ENCODE measurements around the gene DUSP5. TPM values are rescaled to one million over a fixed set of nuclear protein-coding genes. Genes with fewer than 3 reads are reported as not detected.

The DUSP5 gene
- total and polyA plus RNA-seq, 10 of the 15 experiments (the other 5 are each of a cell fraction or from before 2014, with no cell fraction given): 2.1 to 95.9 (median 23.4) TPM

- TF ChIP-seq ZBTB33 (IDR thresholded peaks at IDR 0.05) (no peak), SUZ12 (IDR thresholded peaks at IDR 0.05; ENCODE audit: unreplicated experiment) (no peak), SMC3 (IDR thresholded peaks at IDR 0.05; ENCODE audit: borderline replicate concordance, low read length) (peak; percentile 46; the same call in 1 of the 2 replicates), BMI1 (IDR thresholded peaks at IDR 0.05; ENCODE audit: borderline replicate concordance) (0 out of 2 replicates have a peak, but pooled peaks have one; percentile 22), MXI1 (IDR thresholded peaks at IDR 0.05; ENCODE audit: low read depth, low read length) (no peak; the same call in 1 of the 2 replicates), ZNF274 (IDR thresholded peaks at IDR 0.05; ENCODE audit: insufficient read depth, insufficient read length) (no peak), TCF7 (IDR thresholded peaks at IDR 0.05; ENCODE audit: borderline replicate concordance) (no peak), IRF4 (IDR thresholded peaks at IDR 0.05; ENCODE audit: low read depth, low read length) (peak; percentile 69; the same call in 1 of the 2 replicates), JUNB (IDR thresholded peaks at IDR 0.05) (peak; percentile 56), RELA (IDR thresholded peaks at IDR 0.05; ENCODE audit: borderline replicate concordance, partially characterized antibody) (peak; percentile 98), SRF (IDR thresholded peaks at IDR 0.05; ENCODE audit: low read depth in 2 of 2, low read length in 2 of 2) (no peak; a peak in 1 of 4 replicates), FOS (IDR thresholded peaks at IDR 0.05; ENCODE audit: borderline replicate concordance, extremely low read depth, insufficient read length) (no peak), GATAD2B (conservative IDR thresholded peaks at IDR 0.05; ENCODE audit: low read depth) (peak; percentile 94), HSF1 (IDR thresholded peaks at IDR 0.05; ENCODE audit: low read depth, low read length) (no peak), HDAC2 (IDR thresholded peaks at IDR 0.05) (no peak), MTA2 (IDR thresholded peaks at IDR 0.05; ENCODE audit: low read depth) (peak; percentile 93), NFYB (IDR thresholded peaks at IDR 0.05; ENCODE audit: insufficient read depth, low read depth, low read length) (no peak), BCLAF1 (IDR thresholded peaks at IDR 0.05) (no peak), CHD1 (IDR thresholded peaks at IDR 0.05; ENCODE audit: low read depth, low read length) (no peak), USF2 (IDR thresholded peaks at IDR 0.05; ENCODE audit: borderline replicate concordance, low read depth, low read length) (no peak), BACH1 (IDR thresholded peaks at IDR 0.05; ENCODE audit: borderline replicate concordance) (peak; percentile 51; the same call in 1 of the 2 replicates)
These were observed 38.5 kb downstream of the DUSP5 start (continued) for GRCh38 chr10:110535958-110536891.
